D721Med (cell line): ENCODE results near the gene MDM2.
"Not testable (repeated sequence)": the region's sequence is repeated elsewhere in the genome, so short reads cannot be mapped to it uniquely, and the experiment has no call there.

Source experiments
- DNase-seq: peaks from one replicate; pipeline ENCODE4 v3.0.0; 2011; ENCODE audit warnings: low spot score; ENCODE audit not compliant: insufficient read length
- FAIRE-seq: peaks from 2 replicates; lab custom pipeline; 2011; peaks lifted over from hg19 to GRCh38; lab: Jason Lieb, UNC
- CTCF ChIP-seq: IDR thresholded peaks from 2 replicates; pipeline ENCODE4 v1.5.1; 2012; ENCODE audit warnings: mild to moderate bottlenecking, control low read depth; ENCODE audit not compliant: insufficient read depth; ENCODE audit errors: missing control alignments

The MDM2 gene

GRCh38 chr12:68839183-68840147, 31.5 kb downstream of the MDM2 start:
- no peak for TF ChIP-seq CTCF
- FAIRE-seq (no peak), DNase-seq (no peak)

- not testable (repeated sequence) for DNase-seq, FAIRE-seq
Observed at GRCh38 chr12:68841175-68841574, 33.2 kb downstream of the MDM2 start.

- DNase-seq (no peak), FAIRE-seq (no peak)
- no peak for TF ChIP-seq CTCF
Observed at GRCh38 chr12:68841717-68842116, 33.7 kb downstream of the MDM2 start.

GRCh38 chr12:68842123-68842522, 34.1 kb downstream of the MDM2 start:
- TF ChIP-seq CTCF, result no peak
- DNase-seq (no peak), FAIRE-seq (no peak)

GRCh38 chr12:68842784-68843567, 35.0 kb downstream of the MDM2 start:
- DNase-seq, result no peak
- no peak for FAIRE-seq
- no peak for TF ChIP-seq CTCF

- FAIRE-seq, result no peak
- DNase-seq, result no peak
- TF ChIP-seq CTCF, result no peak
Observed at GRCh38 chr12:68844318-68844745, 36.4 kb downstream of the MDM2 start.

GRCh38 chr12:68844788-68845695, 37.1 kb downstream of the MDM2 start:
- DNase-seq (no peak), FAIRE-seq (no peak)
- no peak for TF ChIP-seq CTCF
